HepG2 (cell line): ENCODE measurements around the gene FPR3. TPM values are rescaled to one million over a fixed set of nuclear protein-coding genes. Genes with fewer than 3 reads are reported as not detected.

ENCODE experiments used
- GFI1 ChIP-seq: sonication (generic); formaldehyde crosslinking; IDR thresholded peaks from 2 replicates; pipeline ENCODE4 v1.5.0; 2020; ENCODE audit warnings: missing genetic modification reagents, mild to moderate bottlenecking, borderline replicate concordance
- HNRNPK ChIP-seq: fragments of 200-400 bp; formaldehyde crosslinking; IDR thresholded peaks from 2 replicates; pipeline ENCODE4 v1.6.1; 2018; ENCODE audit warnings: low read length, low read depth, moderate library complexity, mild to moderate bottlenecking; ENCODE audit not compliant: poor library complexity, severe bottlenecking
- HOXA3 ChIP-seq: sonication (generic); formaldehyde crosslinking; IDR thresholded peaks from 2 replicates; pipeline ENCODE4 v1.5.0; 2020; ENCODE audit warnings: missing genetic modification reagents
- NR3C1 ChIP-seq: sonication (generic); formaldehyde crosslinking; IDR thresholded peaks from 2 replicates; pipeline ENCODE4 v1.4.0; 2020; ENCODE audit warnings: missing genetic modification reagents
- PAF1 ChIP-seq: IDR thresholded peaks from 2 replicates; pipeline ENCODE4 v1.6.1; 2016; ENCODE audit warnings: missing genetic modification reagents, missing compliant biosample characterization
- polyA plus RNA-seq, 8 experiments: library from polyadenylated mRNA; depleted of rRNA in 3 of 8; stranded (reverse) in 7 of 8; unstranded in 1 of 8; fragments of >200 nt; fragmentation: Illumina TruSeq in 4 of 8; extraction: Trizol in 4 of 8; gene quantifications; 2 replicates each; pipeline versions ENCODE4 v1.2.1 to v1.2.3, GENCODE V29; 2011 to 2016; ENCODE audit warnings: low read depth in 4 of 8, missing spikeins in 1 of 8, mixed read lengths in 1 of 8; ENCODE audit not compliant: insufficient read depth in 1 of 8
- total RNA-seq, 5 experiments: library from RNA; depleted of rRNA; stranded (reverse); fragments of >200 nt; fragmentation: Illumina TruSeq; extraction: Trizol; gene quantifications; 2 replicates each; pipeline ENCODE4 v1.2.3, GENCODE V29; 2016; ENCODE audit warnings: low read depth in 1 of 5
- TF ChIP-seq, protein P1 (sequence below): sonication (generic); formaldehyde crosslinking; IDR thresholded peaks from 2 replicates; pipeline ENCODE4 v1.4.0; 2020; ENCODE audit warnings: missing genetic modification reagents, borderline replicate concordance
- TF ChIP-seq, protein P2 (sequence below): fragments of 450-650 bp; IDR thresholded peaks from 2 replicates; pipeline ENCODE4 v1.6.1; 2017; ENCODE audit warnings: mild to moderate bottlenecking
- TF ChIP-seq, protein P3 (sequence below): sonication (generic); formaldehyde crosslinking; IDR thresholded peaks from 2 replicates; pipeline ENCODE4 v1.8.0; 2022; ENCODE audit warnings: low read depth, missing genetic modification reagents

FPR3 gene
- total and polyA plus RNA-seq, 2 of the 13 experiments (the other 11 are each of a cell fraction or from before 2014, with no cell fraction given), result not detected

DNA sequence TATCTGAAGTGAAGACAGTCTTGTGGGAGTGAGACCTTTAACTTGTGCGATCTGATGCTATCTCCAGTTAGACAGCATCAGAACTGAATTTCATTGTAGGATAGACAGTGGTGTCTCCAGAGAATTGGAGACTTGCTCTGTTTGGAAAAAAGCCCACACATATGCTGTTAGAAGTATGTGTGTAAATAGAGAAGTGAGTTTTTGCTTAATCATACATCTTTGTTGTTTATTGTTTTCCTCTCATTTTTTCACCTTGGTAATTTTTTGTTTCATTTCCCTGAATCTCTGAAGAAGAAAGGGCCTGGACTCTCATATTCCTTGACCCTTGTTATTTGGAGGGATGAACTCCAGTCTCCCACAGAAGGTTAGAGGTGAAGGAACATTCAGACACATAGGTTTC lies 21.8 kb downstream of the FPR3 start (continued):
- TF ChIP-seq, protein P1, sequence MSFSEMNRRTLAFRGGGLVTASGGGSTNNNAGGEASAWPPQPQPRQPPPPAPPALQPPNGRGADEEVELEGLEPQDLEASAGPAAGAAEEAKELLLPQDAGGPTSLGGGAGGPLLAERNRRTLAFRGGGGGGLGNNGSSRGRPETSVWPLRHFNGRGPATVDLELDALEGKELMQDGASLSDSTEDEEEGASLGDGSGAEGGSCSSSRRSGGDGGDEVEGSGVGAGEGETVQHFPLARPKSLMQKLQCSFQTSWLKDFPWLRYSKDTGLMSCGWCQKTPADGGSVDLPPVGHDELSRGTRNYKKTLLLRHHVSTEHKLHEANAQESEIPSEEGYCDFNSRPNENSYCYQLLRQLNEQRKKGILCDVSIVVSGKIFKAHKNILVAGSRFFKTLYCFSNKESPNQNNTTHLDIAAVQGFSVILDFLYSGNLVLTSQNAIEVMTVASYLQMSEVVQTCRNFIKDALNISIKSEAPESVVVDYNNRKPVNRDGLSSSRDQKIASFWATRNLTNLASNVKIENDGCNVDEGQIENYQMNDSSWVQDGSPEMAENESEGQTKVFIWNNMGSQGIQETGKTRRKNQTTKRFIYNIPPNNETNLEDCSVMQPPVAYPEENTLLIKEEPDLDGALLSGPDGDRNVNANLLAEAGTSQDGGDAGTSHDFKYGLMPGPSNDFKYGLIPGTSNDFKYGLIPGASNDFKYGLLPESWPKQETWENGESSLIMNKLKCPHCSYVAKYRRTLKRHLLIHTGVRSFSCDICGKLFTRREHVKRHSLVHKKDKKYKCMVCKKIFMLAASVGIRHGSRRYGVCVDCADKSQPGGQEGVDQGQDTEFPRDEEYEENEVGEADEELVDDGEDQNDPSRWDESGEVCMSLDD (CRISPR knock-in tag), result no peak
- TF ChIP-seq, protein P2, sequence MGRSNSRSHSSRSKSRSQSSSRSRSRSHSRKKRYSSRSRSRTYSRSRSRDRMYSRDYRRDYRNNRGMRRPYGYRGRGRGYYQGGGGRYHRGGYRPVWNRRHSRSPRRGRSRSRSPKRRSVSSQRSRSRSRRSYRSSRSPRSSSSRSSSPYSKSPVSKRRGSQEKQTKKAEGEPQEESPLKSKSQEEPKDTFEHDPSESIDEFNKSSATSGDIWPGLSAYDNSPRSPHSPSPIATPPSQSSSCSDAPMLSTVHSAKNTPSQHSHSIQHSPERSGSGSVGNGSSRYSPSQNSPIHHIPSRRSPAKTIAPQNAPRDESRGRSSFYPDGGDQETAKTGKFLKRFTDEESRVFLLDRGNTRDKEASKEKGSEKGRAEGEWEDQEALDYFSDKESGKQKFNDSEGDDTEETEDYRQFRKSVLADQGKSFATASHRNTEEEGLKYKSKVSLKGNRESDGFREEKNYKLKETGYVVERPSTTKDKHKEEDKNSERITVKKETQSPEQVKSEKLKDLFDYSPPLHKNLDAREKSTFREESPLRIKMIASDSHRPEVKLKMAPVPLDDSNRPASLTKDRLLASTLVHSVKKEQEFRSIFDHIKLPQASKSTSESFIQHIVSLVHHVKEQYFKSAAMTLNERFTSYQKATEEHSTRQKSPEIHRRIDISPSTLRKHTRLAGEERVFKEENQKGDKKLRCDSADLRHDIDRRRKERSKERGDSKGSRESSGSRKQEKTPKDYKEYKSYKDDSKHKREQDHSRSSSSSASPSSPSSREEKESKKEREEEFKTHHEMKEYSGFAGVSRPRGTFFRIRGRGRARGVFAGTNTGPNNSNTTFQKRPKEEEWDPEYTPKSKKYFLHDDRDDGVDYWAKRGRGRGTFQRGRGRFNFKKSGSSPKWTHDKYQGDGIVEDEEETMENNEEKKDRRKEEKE, result no peak
- TF ChIP-seq HOXA3 (CRISPR knock-in tag) (no peak), HNRNPK (no peak), NR3C1 (CRISPR knock-in tag) (no peak), GFI1 (no peak), PAF1 (CRISPR knock-in tag) (no peak)
- TF ChIP-seq, protein P3, sequence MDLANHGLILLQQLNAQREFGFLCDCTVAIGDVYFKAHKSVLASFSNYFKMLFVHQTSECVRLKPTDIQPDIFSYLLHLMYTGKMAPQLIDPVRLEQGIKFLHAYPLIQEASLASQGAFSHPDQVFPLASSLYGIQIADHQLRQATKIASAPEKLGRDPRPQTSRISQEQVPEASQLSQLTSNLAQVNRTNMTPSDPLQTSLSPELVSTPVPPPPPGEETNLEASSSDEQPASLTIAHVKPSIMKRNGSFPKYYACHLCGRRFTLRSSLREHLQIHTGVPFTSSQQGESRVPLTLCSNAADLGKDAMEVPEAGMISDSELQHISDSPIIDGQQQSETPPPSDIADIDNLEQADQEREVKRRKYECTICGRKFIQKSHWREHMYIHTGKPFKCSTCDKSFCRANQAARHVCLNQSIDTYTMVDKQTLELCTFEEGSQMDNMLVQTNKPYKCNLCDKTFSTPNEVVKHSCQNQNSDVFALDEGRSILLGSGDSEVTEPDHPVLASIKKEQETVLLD (CRISPR knock-in tag), result no peak
